NCI-H2196 treated with DMSO at 0.1 percent for 48 hours (cell line): ENCODE results near the gene FHOD3.

Experiments
- DNase-seq: peaks from one replicate; lab custom pipeline; 2025; ENCODE audit not compliant: unreplicated experiment; lab: John Stamatoyannopoulos, UW

Gene FHOD3

GRCh38 chr18:36649205-36649604 is 351.7 kb downstream of the FHOD3 start:
- DNase-seq, result no peak

DNA sequence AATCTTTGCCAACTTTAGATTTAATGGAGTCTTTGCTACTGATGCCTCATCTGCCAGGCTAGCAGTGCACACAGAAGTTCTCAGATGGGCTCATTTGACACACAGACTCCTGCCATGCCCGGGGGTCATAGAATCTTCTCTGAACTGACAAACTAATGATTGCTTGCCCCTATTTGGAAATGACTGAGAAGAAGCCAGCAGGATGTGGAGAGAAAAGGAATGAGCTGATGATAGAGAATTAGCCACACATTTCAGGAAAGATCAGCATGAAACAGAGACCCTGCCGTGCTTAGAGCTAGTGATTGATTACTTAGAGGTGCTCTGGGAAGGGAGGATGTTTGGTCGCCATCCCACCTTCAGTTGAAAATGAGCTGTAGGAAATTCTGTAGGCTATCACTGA is 352.8 kb downstream of the FHOD3 start:
- DNase-seq, result no peak

DNA sequence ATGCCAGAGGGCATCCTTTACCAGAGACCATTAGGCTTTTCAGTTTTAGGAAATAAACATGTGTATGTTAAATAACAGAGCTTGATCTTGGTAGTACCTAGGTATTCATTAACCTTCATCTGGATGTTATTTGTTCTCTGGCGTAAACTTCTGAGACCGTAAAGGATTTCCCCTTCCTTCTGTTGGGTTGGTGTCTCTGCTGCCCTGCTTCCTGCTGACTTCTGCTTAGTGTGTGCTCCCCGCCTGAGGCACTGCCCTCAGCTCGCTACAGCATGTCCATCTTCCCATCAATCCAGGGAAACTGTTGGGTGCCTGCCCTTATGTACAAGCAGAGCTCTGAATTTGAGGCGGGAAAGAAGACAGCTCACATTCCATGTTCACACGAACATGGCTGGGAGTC is 353.4 kb downstream of the FHOD3 start:
- DNase-seq, result no peak

GRCh38 chr18:36652503-36652902 is 355.0 kb downstream of the FHOD3 start:
- DNase-seq, result no peak

- DNase-seq, result no peak
These were observed 355.8 kb downstream of the FHOD3 start for GRCh38 chr18:36653141-36653869.

DNA sequence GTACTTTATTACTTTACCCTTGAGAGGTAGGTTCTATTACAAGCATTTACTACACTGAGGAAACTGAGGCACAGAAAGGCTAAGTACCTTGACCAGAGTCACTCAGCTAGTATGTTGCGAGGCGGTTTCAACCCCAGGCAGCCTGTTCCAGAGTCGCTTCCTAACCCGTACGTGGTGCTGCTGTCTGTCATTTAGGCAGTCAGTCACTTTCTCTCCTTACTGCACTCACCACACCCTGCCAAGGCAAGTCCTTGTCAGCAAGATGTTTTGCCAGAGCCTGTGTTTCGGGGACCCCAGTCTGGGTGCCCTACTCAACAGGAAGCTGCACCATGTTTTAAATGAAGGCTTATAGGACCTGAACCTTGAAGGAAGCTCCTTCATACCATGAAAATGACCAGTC is 356.4 kb downstream of the FHOD3 start:
- DNase-seq, result no peak

- no peak for DNase-seq
These were observed 357.6 kb downstream of the FHOD3 start for GRCh38 chr18:36655074-36655473.

DNA sequence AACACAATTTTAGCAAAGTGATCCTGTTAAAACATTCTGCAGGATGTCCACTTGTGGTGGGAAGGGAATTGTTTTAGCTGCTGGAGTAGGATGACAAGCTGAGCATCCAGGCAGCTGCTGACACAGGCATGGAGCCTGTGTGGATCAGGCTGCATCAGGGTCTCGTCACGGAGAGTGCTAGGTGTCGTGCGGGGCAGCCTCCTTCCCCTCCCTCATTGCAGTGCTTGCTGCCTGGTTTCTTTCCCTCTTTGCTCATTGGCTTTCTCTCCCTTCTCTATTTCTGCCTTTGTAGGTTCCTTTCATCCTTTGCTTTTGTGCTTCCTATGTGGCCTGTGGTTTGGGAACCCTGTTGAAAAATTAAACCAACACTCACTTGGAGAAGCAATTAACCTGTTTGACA is 358.4 kb downstream of the FHOD3 start:
- DNase-seq, result no peak

DNA sequence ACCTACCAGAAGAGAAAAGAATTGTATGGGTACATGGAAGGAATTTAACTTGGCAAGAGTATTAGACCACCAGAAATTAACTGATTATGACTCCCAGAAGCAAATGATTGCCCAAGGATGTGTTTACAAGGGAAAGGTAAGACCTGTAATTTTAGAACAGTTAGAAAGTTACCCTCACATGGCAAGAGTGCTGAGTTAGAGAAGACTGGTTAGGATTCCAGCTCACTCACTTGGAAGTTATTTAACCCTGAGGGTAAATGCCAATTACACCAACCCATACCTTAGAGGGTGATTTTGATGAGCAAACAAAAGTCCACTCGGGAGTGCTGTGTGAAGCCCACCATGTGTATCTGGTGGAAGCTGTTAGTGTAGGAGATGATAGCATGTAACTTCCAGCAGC is 361.1 kb downstream of the FHOD3 start:
- no peak for DNase-seq

DNA sequence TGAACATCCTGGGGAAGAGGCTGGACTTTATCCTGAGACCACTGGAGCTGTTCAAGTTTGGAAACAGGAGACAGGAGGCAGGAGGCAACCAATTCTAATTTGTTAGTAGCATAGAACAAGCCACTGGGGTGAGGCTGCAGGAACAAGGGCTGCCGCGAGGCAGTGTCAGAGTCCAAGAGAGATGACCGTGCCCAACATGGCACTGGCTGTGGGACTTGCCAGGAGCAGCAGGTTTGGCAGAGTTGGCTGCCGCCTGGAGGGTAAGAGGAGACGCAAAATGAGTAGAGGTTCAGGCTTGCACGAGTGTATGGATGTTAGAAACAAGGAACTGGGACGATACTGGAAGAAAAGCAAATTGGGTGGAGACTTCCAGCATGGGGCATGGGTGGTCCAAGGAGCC is 362.8 kb downstream of the FHOD3 start:
- no peak for DNase-seq

DNA sequence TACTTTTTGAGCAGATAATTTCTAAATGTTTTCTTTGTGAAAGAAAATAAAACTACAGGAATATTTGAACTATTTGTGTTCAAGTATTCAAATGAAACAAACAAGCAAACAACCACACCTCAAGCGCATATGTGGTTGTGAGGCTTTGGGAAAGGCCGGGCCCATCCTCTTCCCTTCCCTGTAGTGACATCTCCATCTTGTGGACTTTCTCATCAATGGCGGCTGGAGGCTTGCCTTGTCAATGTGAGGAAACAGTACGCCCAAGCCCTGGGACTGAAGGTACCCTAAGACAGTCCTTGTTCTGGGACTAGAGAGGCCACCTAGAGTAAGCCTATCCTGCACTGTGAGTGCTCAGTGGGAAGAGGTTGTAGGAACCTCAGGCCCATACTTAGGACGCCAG is 364.5 kb downstream of the FHOD3 start:
- DNase-seq, result no peak

GRCh38 chr18:36663312-36663711 is 365.8 kb downstream of the FHOD3 start:
- no peak for DNase-seq

DNA sequence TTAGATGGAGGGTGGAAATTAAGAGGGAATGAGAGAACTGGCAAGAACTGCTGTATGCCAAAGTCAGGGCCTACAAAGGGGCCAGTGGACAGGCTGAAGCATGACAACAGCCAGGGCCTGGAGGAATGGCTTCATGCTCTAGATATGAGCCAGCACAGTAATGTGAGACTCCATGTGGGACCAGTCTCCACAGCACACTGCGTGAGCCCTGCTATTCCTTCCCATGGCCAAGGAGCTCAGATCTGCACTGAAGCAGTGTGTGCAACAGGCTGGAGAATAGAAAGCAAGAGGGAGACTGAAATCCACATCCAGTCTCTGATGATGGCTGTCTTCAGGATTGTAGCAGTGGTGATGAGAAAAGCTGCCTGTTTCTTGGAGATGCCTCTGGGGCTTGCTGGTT is 368.4 kb downstream of the FHOD3 start:
- no peak for DNase-seq

GRCh38 chr18:36667811-36668210 is 370.3 kb downstream of the FHOD3 start:
- DNase-seq, result no peak

GRCh38 chr18:36668349-36668748 is 370.8 kb downstream of the FHOD3 start:
- DNase-seq, result no peak

- DNase-seq, result peak; percentile 55
These were observed 375.2 kb downstream of the FHOD3 start for GRCh38 chr18:36672437-36673344.

DNA sequence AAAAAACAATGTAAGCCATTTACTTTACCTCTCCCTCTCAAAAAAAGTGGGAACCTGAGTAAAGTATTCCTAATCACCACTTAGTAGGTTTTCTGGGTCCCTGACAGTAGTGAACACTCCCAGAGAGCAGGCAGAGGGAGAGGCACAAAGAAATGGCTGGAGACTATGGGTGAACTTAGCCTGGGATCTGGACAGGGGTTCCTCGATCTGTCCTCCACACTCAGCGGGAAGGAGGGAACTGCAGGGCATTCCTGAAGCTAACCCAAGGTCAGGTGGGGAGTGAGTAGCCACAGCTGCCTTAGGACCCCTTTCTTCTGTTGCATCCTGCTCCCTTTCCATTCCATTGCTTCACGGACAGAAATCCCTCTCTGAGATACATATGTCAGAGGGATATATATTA is 375.9 kb downstream of the FHOD3 start:
- DNase-seq, result no peak

- DNase-seq, result no peak
These were observed 377.6 kb downstream of the FHOD3 start for GRCh38 chr18:36675076-36675475.

GRCh38 chr18:36675542-36675941 is 378.0 kb downstream of the FHOD3 start:
- DNase-seq, result no peak

DNA sequence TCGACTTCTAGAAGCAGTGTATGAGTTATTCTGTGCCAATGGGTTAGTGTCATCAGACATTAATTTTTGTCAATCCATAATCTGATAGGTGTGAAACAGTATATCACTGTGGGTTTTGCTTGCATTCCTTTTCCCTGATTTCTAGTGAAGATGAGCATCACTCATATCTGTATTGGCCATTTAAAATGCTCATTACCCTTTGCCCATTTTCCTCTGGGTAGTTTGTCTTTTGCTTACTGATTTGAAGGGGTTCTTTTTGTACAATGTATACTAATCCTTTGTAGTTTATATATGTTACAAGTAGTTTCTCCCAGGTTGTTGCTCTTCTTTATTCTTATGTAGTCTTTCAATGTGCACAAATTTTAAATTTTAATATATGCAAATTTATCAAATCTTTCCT is 379.1 kb downstream of the FHOD3 start:
- DNase-seq, result no peak

- no peak for DNase-seq
These were observed 382.5 kb downstream of the FHOD3 start for GRCh38 chr18:36680042-36680441.

DNA sequence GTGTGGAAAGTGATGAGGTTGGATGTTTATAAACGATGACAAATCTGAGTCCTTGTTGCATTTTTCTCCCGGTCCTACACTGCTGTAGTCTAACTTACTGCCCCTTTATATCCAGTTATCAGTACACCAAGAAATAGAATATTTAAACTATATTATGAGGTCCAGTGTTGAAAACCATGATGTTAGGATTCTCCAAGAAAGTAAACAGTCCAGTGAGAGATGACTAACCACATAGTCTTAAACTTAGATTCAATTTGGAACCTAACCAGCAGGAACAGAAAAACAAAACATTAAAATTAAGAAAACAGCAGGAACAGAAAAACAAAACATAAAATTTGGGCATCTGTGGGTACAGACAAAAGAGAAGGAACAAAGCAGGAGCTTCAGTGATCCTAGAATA is 388.1 kb downstream of the FHOD3 start:
- no peak for DNase-seq
